Type B pancreatic cell (in vitro differentiated cells): ENCODE results near the gene ZNF827. TPM values are rescaled to one million over a fixed set of nuclear protein-coding genes. Genes with fewer than 3 reads are reported as not detected.

ENCODE experiments used
- DNase-seq: peaks from one replicate; pipeline ENCODE4 v3.0.0; 2021; ENCODE audit warnings: mixed read lengths; ENCODE audit not compliant: unreplicated experiment; ENCODE audit errors: extremely low spot score
- H3K27ac Mint-ChIP-seq: 2 replicates; pipeline ENCODE4 v1.8.0; 2021; ENCODE audit warnings: mild to moderate bottlenecking, mixed read lengths
- H3K27me3 Mint-ChIP-seq: 2 replicates; pipeline ENCODE4 v1.8.0; 2021; ENCODE audit warnings: mixed read lengths
- H3K36me3 Mint-ChIP-seq: 2 replicates; pipeline ENCODE4 v1.8.0; 2021; ENCODE audit warnings: mixed read lengths
- H3K4me1 Mint-ChIP-seq: one replicate; pipeline ENCODE4 v1.8.0; 2021; ENCODE audit warnings: mixed read lengths; ENCODE audit not compliant: unreplicated experiment
- H3K4me3 Mint-ChIP-seq: 2 replicates; pipeline ENCODE4 v1.8.0; 2021; ENCODE audit warnings: mild to moderate bottlenecking, mixed read lengths
- H3K9me3 Mint-ChIP-seq: 2 replicates; pipeline ENCODE4 v1.8.0; 2021; ENCODE audit warnings: mixed read lengths
- total RNA-seq: library from RNA; stranded (reverse); gene quantifications from 2 replicates; pipeline ENCODE4 v1.2.1, GENCODE V29; 2021; ENCODE audit warnings: low replicate concordance
- TF ChIP-seq, protein P1 (sequence below): fragments of 200-600 bp; sonication (generic); conservative IDR thresholded peaks from 2 replicates; pipeline ENCODE4 v1.5.0; 2021; ENCODE audit warnings: antibody characterized with exemption, mild to moderate bottlenecking

Gene ZNF827
- total RNA-seq, 1 donor from 2014 or later: 39.9 TPM

DNA sequence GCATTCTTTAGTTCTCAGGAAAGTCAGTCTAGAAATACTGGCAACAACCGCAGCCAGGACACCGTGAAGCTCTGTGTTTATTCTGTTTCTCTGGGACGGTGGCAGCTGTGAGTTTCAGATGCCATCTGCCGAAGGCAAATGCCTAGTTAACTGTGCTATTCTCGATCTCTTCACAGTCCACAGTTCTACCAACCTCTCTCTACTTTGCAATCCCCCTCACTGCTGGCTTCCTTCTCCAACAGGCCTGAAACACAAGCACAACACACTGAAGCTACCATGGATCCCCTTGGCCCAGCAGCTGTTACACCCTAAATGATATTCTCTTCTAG lies 118.8 kb downstream of the ZNF827 start:
- DNase-seq: no peak
- peaks cover 4% of the 10 kb centered on the region for H3K9me3 Mint-ChIP-seq
- H3K4me1 Mint-ChIP-seq: peaks cover 22% of the 10 kb centered on the region
- H3K36me3 Mint-ChIP-seq: peaks cover 31% of the 10 kb centered on the region
- no peak overlapping the region for H3K4me3 Mint-ChIP-seq
- TF ChIP-seq, protein P1, sequence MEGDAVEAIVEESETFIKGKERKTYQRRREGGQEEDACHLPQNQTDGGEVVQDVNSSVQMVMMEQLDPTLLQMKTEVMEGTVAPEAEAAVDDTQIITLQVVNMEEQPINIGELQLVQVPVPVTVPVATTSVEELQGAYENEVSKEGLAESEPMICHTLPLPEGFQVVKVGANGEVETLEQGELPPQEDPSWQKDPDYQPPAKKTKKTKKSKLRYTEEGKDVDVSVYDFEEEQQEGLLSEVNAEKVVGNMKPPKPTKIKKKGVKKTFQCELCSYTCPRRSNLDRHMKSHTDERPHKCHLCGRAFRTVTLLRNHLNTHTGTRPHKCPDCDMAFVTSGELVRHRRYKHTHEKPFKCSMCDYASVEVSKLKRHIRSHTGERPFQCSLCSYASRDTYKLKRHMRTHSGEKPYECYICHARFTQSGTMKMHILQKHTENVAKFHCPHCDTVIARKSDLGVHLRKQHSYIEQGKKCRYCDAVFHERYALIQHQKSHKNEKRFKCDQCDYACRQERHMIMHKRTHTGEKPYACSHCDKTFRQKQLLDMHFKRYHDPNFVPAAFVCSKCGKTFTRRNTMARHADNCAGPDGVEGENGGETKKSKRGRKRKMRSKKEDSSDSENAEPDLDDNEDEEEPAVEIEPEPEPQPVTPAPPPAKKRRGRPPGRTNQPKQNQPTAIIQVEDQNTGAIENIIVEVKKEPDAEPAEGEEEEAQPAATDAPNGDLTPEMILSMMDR: no peak
- H3K27me3 Mint-ChIP-seq: no peaks in the 10 kb centered on the region
- no peak overlapping the region for H3K27ac Mint-ChIP-seq

DNA sequence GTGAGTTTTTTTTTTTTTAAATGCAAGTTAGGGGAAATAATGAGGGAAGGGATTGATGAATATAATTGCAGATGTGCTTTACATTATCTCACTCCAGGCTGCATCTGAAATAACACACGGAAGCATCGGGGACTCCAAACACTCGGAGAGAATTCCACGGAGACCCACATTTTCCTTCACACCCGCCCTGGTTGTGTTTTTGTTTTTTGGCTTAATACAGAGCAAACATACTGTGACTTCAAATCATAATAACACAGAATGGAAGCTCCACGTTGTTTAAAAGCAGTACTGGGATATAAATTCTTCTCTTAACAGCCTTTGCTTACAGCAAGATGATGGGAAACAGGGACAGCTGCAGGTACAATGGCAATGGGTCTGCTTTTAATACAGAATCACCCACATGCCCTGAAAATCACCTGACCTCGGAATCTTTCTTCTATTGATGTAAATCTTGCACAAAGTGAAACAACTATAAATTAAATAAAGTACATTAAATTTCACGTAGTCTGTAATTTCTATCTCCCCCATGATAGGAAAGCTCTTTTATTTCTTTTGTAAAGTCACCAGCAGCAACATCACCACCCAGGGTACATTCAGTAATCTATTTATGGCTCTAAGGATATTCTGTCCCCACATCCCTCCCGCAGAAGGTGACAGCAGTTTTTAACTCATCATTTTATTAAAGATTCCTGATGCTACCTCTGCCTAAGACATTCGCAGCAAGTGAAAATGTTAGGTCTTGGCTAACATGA lies 119.3 kb downstream of the ZNF827 start:
- TF ChIP-seq, protein P1: no peak
- Mint-ChIP-seq H3K4me3 (no peak overlapping the region), H3K27ac (no peak overlapping the region), H3K9me3 (peaks cover 4% of the 10 kb centered on the region), H3K36me3 (peaks cover 33% of the 10 kb centered on the region), H3K4me1 (peaks cover 19% of the 10 kb centered on the region), H3K27me3 (no peaks in the 10 kb centered on the region)
- no peak for DNase-seq

DNA sequence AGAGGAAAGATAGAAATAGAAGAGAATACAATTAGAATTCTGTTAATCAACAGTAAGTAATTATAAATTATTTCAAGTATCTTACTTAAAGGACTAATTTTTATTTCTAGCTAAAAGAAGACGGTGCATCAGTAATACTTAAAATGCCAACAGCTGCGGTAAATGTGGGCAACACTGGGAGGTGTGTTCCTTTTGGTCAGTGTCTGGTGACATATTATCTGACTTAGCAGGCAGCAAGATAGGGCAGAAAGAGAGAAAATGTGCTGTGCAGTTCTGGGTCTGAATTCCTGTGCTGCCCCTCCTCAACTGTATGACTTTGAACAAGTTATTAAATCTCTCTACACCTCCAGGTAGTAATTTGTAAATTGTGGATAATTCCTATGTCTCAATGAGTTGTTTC lies 120.6 kb downstream of the ZNF827 start:
- no peak overlapping the region for H3K27ac Mint-ChIP-seq
- H3K27me3 Mint-ChIP-seq: no peaks in the 10 kb centered on the region

DNA sequence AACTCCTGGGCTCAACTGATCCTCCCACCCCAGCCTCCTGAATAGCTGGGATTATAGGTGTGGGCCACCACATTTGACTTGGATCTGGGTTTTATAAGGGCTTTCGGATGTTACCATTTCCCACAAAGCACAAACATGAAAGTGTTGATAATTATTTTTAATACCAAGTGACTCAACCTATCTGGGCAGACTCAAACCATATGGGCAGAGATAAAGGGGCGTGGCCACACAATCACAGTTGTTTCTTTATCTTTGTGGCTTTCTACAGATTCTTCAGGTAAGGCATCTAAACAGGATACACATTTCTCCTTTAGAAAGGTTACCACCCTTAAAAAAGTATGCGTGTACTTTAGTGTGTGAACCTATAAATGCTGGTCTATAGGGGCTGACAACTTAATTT lies 122.5 kb downstream of the ZNF827 start:
- DNase-seq: no peak
- Mint-ChIP-seq H3K27me3 (no peaks in the 10 kb centered on the region), H3K9me3 (peaks cover 9% of the 10 kb centered on the region), H3K36me3 (peaks cover 51% of the 10 kb centered on the region), H3K4me1 (peaks cover 12% of the 10 kb centered on the region), H3K27ac (no peak overlapping the region), H3K4me3 (no peak overlapping the region)
- TF ChIP-seq, protein P1: no peak

More for the DNA sequence above, 120.6 kb downstream of the ZNF827 start:
- peaks cover 6% of the 10 kb centered on the region for H3K9me3 Mint-ChIP-seq
- TF ChIP-seq, protein P1: no peak
- peaks cover 45% of the 10 kb centered on the region for H3K36me3 Mint-ChIP-seq
- no peak overlapping the region for H3K4me3 Mint-ChIP-seq
- H3K4me1 Mint-ChIP-seq: peaks cover 17% of the 10 kb centered on the region
- DNase-seq: no peak

DNA sequence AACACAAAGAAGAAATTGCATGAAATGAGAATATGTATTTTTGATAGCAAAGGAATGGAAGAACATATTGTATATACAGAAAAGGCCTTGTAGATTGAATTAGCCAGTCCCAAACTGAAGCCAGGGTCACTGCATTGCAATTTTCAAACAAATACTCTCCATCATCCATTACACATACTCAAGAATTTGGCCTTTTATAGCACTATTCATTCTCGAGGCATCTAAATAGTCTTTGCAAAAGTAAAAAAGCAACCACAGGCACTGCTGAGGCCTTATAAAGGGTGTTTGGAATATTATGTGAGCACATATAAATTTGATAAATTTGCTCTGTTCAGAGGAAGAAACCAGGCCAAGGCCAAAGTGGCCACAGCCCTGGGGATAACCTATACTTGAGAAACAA lies 123.0 kb downstream of the ZNF827 start:
- no peaks in the 10 kb centered on the region for H3K27me3 Mint-ChIP-seq
- no peak overlapping the region for H3K4me3 Mint-ChIP-seq
- no peak for DNase-seq
- TF ChIP-seq, protein P1: no peak
- peaks cover 9% of the 10 kb centered on the region for H3K9me3 Mint-ChIP-seq
- H3K36me3 Mint-ChIP-seq: peaks cover 54% of the 10 kb centered on the region
- peaks cover 10% of the 10 kb centered on the region for H3K4me1 Mint-ChIP-seq
- no peak overlapping the region for H3K27ac Mint-ChIP-seq
